GM19043 (cell line): ENCODE data around the gene ZFAND3.
"Not testable (repeated sequence)": the region's sequence is repeated elsewhere in the genome, so short reads cannot be mapped to it uniquely, and the experiment has no call there.

Experiments
- ATAC-seq: cut with Tn5 transposase; IDR thresholded peaks from one replicate; pipeline ENCODE4 v1.9.1; 2021; ENCODE audit warnings: low read depth; ENCODE audit not compliant: unreplicated experiment

Gene ZFAND3

GRCh38 chr6:38032797-38033196, 213.3 kb downstream of the ZFAND3 start:
- ATAC-seq: no peak

GRCh38 chr6:38033442-38033982, 214.0 kb downstream of the ZFAND3 start:
- no peak for ATAC-seq

GRCh38 chr6:38034274-38034914, 214.9 kb downstream of the ZFAND3 start:
- no peak for ATAC-seq

GRCh38 chr6:38035478-38035877, 216.0 kb downstream of the ZFAND3 start:
- ATAC-seq: no peak

- no peak for ATAC-seq
Measured at GRCh38 chr6:38039502-38039901, 220.0 kb downstream of the ZFAND3 start.

GRCh38 chr6:38040254-38040653, 220.7 kb downstream of the ZFAND3 start:
- no peak for ATAC-seq

- no peak for ATAC-seq
Measured at GRCh38 chr6:38043259-38043753, 223.8 kb downstream of the ZFAND3 start.

GRCh38 chr6:38045701-38046305, 226.3 kb downstream of the ZFAND3 start:
- ATAC-seq: no peak

- ATAC-seq: no peak
Measured at GRCh38 chr6:38047562-38047961, 228.0 kb downstream of the ZFAND3 start.

GRCh38 chr6:38049861-38050397, 230.4 kb downstream of the ZFAND3 start:
- not testable (repeated sequence) for ATAC-seq

GRCh38 chr6:38051819-38052434, 232.4 kb downstream of the ZFAND3 start:
- no peak for ATAC-seq

GRCh38 chr6:38054527-38055202, 235.1 kb downstream of the ZFAND3 start:
- no peak for ATAC-seq

- no peak for ATAC-seq
Measured at GRCh38 chr6:38055203-38055589, 235.7 kb downstream of the ZFAND3 start.

- no peak for ATAC-seq
Measured at GRCh38 chr6:38056361-38056760, 236.8 kb downstream of the ZFAND3 start.

- ATAC-seq: no peak
Measured at GRCh38 chr6:38057994-38058393, 238.5 kb downstream of the ZFAND3 start.

- ATAC-seq: no peak
Measured at GRCh38 chr6:38062066-38062465, 242.5 kb downstream of the ZFAND3 start.

GRCh38 chr6:38063973-38064372, 244.4 kb downstream of the ZFAND3 start:
- no peak for ATAC-seq

- no peak for ATAC-seq
Measured at GRCh38 chr6:38064431-38064830, 244.9 kb downstream of the ZFAND3 start.

- ATAC-seq: no peak
Measured at GRCh38 chr6:38065734-38066305, 246.3 kb downstream of the ZFAND3 start.

GRCh38 chr6:38067263-38067980, 247.9 kb downstream of the ZFAND3 start:
- ATAC-seq: no peak
